GM23338 (cell line): ENCODE measurements around the gene TTBK2. TPM values are rescaled to one million over a fixed set of nuclear protein-coding genes. Genes with fewer than 3 reads are reported as not detected.

Source experiments
- ATAC-seq: fragments of 200-7000 bp; cut with Tn5 transposase; 3 replicates; pipeline ENCODE4 v1.9.1; 2020
- DNase-seq: peaks from one replicate; pipeline ENCODE4 v3.0.0-alpha.2; 2015; ENCODE audit warnings: low spot score
- H2AFZ ChIP-seq: fragments of 200-600 bp; sonication (generic); 2 replicates; pipeline ENCODE4 v1.8.0; 2016; ENCODE audit warnings: antibody characterized with exemption, mild to moderate bottlenecking, moderate library complexity
- H3F3A ChIP-seq: fragments of 200-600 bp; sonication (generic); replicated peaks from 2 replicates; pipeline ENCODE4 v1.8.0; 2017; ENCODE audit warnings: antibody characterized with exemption, mixed run types, low read depth
- H3K27ac ChIP-seq: fragments of 200-600 bp; sonication (generic); 2 replicates; pipeline ENCODE4 v1.6.1; 2016; ENCODE audit warnings: low read depth
- H3K27me3 ChIP-seq: fragments of 200-600 bp; sonication (generic); 2 replicates; pipeline ENCODE4 v1.8.0; 2016; ENCODE audit warnings: mild to moderate bottlenecking, mixed run types, moderate library complexity; ENCODE audit not compliant: insufficient read depth
- H3K36me3 ChIP-seq: fragments of 200-600 bp; sonication (generic); 2 replicates; pipeline ENCODE4 v1.8.0; 2016; ENCODE audit warnings: mild to moderate bottlenecking; ENCODE audit not compliant: insufficient read depth
- H3K4me1 ChIP-seq: fragments of 200-600 bp; sonication (generic); 2 replicates; pipeline ENCODE4 v1.8.0; 2016; ENCODE audit warnings: mild to moderate bottlenecking, moderate library complexity; ENCODE audit not compliant: insufficient read depth
- H3K4me2 ChIP-seq: fragments of 200-600 bp; sonication (generic); 2 replicates; pipeline ENCODE4 v1.7.1; 2017; ENCODE audit warnings: mixed run types
- H3K4me3 ChIP-seq: fragments of 200-600 bp; sonication (generic); 2 replicates; pipeline ENCODE4 v1.6.1; 2016; ENCODE audit warnings: mixed run types
- H3K79me2 ChIP-seq: fragments of 200-600 bp; sonication (generic); replicated peaks from 2 replicates; pipeline ENCODE4 v1.8.0; 2017; ENCODE audit warnings: mild to moderate bottlenecking; ENCODE audit not compliant: insufficient read depth
- H3K9me2 ChIP-seq: fragments of 200-600 bp; sonication (generic); 2 replicates; pipeline ENCODE4 v1.8.0; 2017; ENCODE audit not compliant: insufficient read depth
- H4K20me1 ChIP-seq: fragments of 200-600 bp; sonication (generic); replicated peaks from 2 replicates; pipeline ENCODE4 v1.8.0; 2017; ENCODE audit warnings: mild to moderate bottlenecking; ENCODE audit not compliant: insufficient read depth
- H3K27ac Mint-ChIP-seq: 2 replicates; pipeline ENCODE4 v1.8.0; 2020; ENCODE audit warnings: inconsistent platforms, mild to moderate bottlenecking, moderate library complexity, mixed read lengths
- H3K27me3 Mint-ChIP-seq: 3 replicates; pipeline ENCODE4 v1.8.0; 2022; ENCODE audit warnings: low read depth, mild to moderate bottlenecking, moderate library complexity, mixed read lengths, inconsistent platforms; ENCODE audit not compliant: insufficient read depth, poor library complexity
- H3K36me3 Mint-ChIP-seq: 3 replicates; pipeline ENCODE4 v1.8.0; 2021; ENCODE audit warnings: low read depth, mild to moderate bottlenecking, inconsistent platforms, moderate library complexity, mixed read lengths
- H3K4me1 Mint-ChIP-seq: 3 replicates; pipeline ENCODE4 v1.8.0; 2020; ENCODE audit warnings: mild to moderate bottlenecking, inconsistent platforms, mixed read lengths
- H3K4me3 Mint-ChIP-seq: 3 replicates; pipeline ENCODE4 v1.8.0; 2021; ENCODE audit warnings: moderate library complexity, mild to moderate bottlenecking, inconsistent platforms, mixed read lengths
- H3K9me3 Mint-ChIP-seq: 3 replicates; pipeline ENCODE4 v1.8.0; 2020; ENCODE audit warnings: moderate library complexity, mild to moderate bottlenecking, inconsistent platforms, mixed read lengths
- CREB1 ChIP-seq: fragments of 250-450 bp; sonication (Bioruptor Pico); IDR thresholded peaks from 2 replicates; pipeline ENCODE4 v1.5.0; 2020; ENCODE audit warnings: low read depth, mild to moderate bottlenecking, moderate library complexity
- CTCF ChIP-seq, 2 experiments: fragments of 200-600 bp in 1 of 2; sonication (generic) in 1 of 2; conservative IDR thresholded peaks; 2 replicates each; pipeline versions ENCODE4 v1.5.1 to v1.6.1; 2016 to 2017; ENCODE audit warnings: antibody characterized with exemption in 2 of 2, low read depth in 2 of 2, mild to moderate bottlenecking in 2 of 2, moderate library complexity in 1 of 2
- ETS1 ChIP-seq: IDR thresholded peaks from 2 replicates; pipeline ENCODE4 v1.6.1; 2016; ENCODE audit warnings: antibody characterized with exemption
- EZH2 ChIP-seq: fragments of 200-600 bp; sonication (generic); IDR thresholded peaks from one replicate; pipeline ENCODE4 v1.8.0; 2017; ENCODE audit warnings: antibody characterized with exemption, mild to moderate bottlenecking, low read depth; ENCODE audit not compliant: unreplicated experiment
- EZH2phosphoT487 ChIP-seq: fragments of 200-600 bp; sonication (generic); IDR thresholded peaks from one replicate; pipeline ENCODE4 v1.8.1; 2018; ENCODE audit warnings: antibody characterized with exemption; ENCODE audit not compliant: unreplicated experiment
- JUNB ChIP-seq: IDR thresholded peaks from one replicate; pipeline ENCODE4 v1.6.1; 2016; ENCODE audit warnings: antibody characterized with exemption; ENCODE audit not compliant: unreplicated experiment
- NANOG ChIP-seq: IDR thresholded peaks from 2 replicates; pipeline ENCODE4 v1.6.1; 2016; ENCODE audit warnings: antibody characterized with exemption, borderline replicate concordance
- REST ChIP-seq: IDR thresholded peaks from one replicate; pipeline ENCODE4 v1.6.1; 2018; ENCODE audit warnings: antibody characterized with exemption; ENCODE audit not compliant: unreplicated experiment
- STAT1 ChIP-seq: IDR thresholded peaks from one replicate; pipeline ENCODE4 v1.6.1; 2016; ENCODE audit warnings: antibody characterized with exemption; ENCODE audit not compliant: unreplicated experiment
- ZNF331 ChIP-seq: fragments of 250-450 bp; sonication (Bioruptor Pico); IDR thresholded peaks from 2 replicates; pipeline ENCODE4 v1.5.0; 2020; ENCODE audit warnings: low read depth, mild to moderate bottlenecking, moderate library complexity
- ZNF462 ChIP-seq: fragments of 250-450 bp; sonication (Bioruptor Pico); IDR thresholded peaks from 2 replicates; pipeline ENCODE4 v1.5.0; 2020; ENCODE audit warnings: mild to moderate bottlenecking, moderate library complexity
- polyA plus RNA-seq: library from polyadenylated mRNA; unstranded; fragments of >200 nt; fragmentation: Nextera tagmentation; extraction: Ambion mirVana; gene quantifications from 2 replicates; pipeline ENCODE4 v1.2.1, GENCODE V29; 2016
- total RNA-seq: library from RNA; depleted of rRNA; stranded (reverse); fragments of >200 nt; shearing (Covaris generic); gene quantifications from 2 replicates; pipeline ENCODE4 v1.2.3, GENCODE V29; 2014

Gene TTBK2
- total and polyA plus RNA-seq, 2 experiments from 2014 or later, result 5.8 to 15.9 TPM

- no peak overlapping the region for H3K27ac Mint-ChIP-seq
Observed at GRCh38 chr15:42808913-42809312, 111.7 kb downstream of the TTBK2 start.

More at GRCh38 chr15:42808913-42809312, 111.7 kb downstream of the TTBK2 start:
- Histone ChIP-seq H3K27me3 (no peaks in the 10 kb centered on the region), H3F3A (no peaks in the 10 kb centered on the region), H3K4me2 (no peak overlapping the region), H4K20me1 (0 out of 2 replicates have a peak, but pooled peaks cover 3% of the 10 kb centered on the region), H3K27ac (no peak overlapping the region), H3K36me3 (no peaks in the 10 kb centered on the region), H3K4me1 (no peaks in the 10 kb centered on the region), H2AFZ (no peak overlapping the region), H3K79me2 (no peaks in the 10 kb centered on the region), H3K4me3 (no peak overlapping the region), H3K9me2 (no peaks in the 10 kb centered on the region)
- peaks cover 2% of the 10 kb centered on the region for H3K27me3 Mint-ChIP-seq
- no peaks in the 10 kb centered on the region for H3K4me1 Mint-ChIP-seq
- ATAC-seq, result no peak
- TF ChIP-seq REST (no peak), ETS1 (no peak), STAT1 (no peak), EZH2 (no peak), CREB1 (CRISPR knock-in tag) (no peak), NANOG (no peak), ZNF331 (CRISPR knock-in tag) (no peak), EZH2phosphoT487 (no peak), CTCF (conservative IDR thresholded peaks at IDR 0.05; ENCODE audit: low read depth in 2 of 2) (no peak), JUNB (no peak), ZNF462 (CRISPR knock-in tag) (no peak)
- no peaks in the 10 kb centered on the region for H3K36me3 Mint-ChIP-seq
- no peak overlapping the region for H3K4me3 Mint-ChIP-seq
- no peak for DNase-seq
- no peaks in the 10 kb centered on the region for H3K9me3 Mint-ChIP-seq
